Activated T-cell treated with anti-CD3 and anti-CD28 coated beads, Interleukin-2, amount 50 U/mL, for 24 hours (primary cell): ENCODE data around the gene MADD.

Experiments
- DNase-seq: peaks from one replicate; pipeline ENCODE4 v3.0.0-alpha.2; 2020
- H3K27ac Mint-ChIP-seq: 2 replicates; pipeline ENCODE4 v1.8.0; 2020; ENCODE audit warnings: mild to moderate bottlenecking, mixed read lengths
- H3K27me3 Mint-ChIP-seq: 2 replicates; pipeline ENCODE4 v1.8.0; 2020; ENCODE audit warnings: mixed read lengths
- H3K36me3 Mint-ChIP-seq: 2 replicates; pipeline ENCODE4 v1.8.0; 2020; ENCODE audit warnings: low read depth, mixed read lengths
- H3K4me1 Mint-ChIP-seq: 2 replicates; pipeline ENCODE4 v1.8.0; 2020; ENCODE audit warnings: low read depth, mixed read lengths
- H3K4me3 Mint-ChIP-seq: 2 replicates; pipeline ENCODE4 v1.8.0; 2020; ENCODE audit warnings: mild to moderate bottlenecking, moderate library complexity, mixed read lengths
- H3K9me3 Mint-ChIP-seq: 2 replicates; pipeline ENCODE4 v1.8.0; 2020; ENCODE audit warnings: mixed read lengths

Gene MADD

GRCh38 chr11:47340980-47341775 lies 71.2 kb downstream of the MADD start:
- H3K4me3 Mint-ChIP-seq, result no peak overlapping the region
- H3K9me3 Mint-ChIP-seq, result no peaks in the 10 kb centered on the region
- DNase-seq, result no peak
- H3K27me3 Mint-ChIP-seq, result no peaks in the 10 kb centered on the region
- no peaks in the 10 kb centered on the region for H3K36me3 Mint-ChIP-seq
- no peak overlapping the region for H3K27ac Mint-ChIP-seq
- H3K4me1 Mint-ChIP-seq, result no peaks in the 10 kb centered on the region

DNA sequence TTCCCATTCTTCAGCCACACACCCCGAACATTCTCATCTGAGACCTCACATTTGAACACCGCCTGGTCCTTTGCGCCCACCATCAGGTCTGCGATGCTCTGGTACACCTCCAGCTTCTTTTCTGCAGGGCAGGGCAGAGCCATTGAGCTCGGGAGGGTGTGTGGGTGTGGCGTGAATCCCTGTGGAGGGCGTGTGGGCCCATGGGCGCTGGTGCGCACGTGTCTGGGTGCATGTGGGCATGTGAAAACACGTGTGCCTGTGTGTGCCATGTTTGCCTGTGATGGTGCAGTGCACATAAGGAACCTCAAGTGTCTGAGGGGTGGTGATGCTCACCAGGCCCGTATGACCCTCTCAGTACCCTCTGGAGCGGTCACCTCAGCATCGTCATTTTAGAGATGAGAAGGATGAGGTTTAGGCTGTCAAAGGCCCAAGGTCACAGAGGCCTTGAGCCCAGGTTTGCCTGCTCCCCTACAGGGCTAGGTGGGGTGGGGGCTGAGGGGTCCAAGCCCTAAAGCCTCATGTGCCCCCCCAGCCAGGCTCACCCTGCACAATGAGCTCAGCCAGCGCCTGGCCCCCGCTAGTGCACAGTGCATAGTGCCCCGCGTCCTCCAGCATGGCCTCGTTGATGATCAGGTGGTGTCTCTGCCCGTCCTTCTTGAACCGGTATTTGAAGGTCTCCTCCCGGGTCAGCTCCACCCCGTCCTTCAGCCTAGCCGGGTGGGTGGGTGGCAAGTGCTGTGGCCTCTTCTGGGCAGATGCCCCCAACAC lies 72.3 kb downstream of the MADD start:
- Mint-ChIP-seq H3K9me3 (no peaks in the 10 kb centered on the region), H3K27ac (no peak overlapping the region), H3K4me1 (no peaks in the 10 kb centered on the region), H3K4me3 (no peak overlapping the region), H3K36me3 (no peaks in the 10 kb centered on the region), H3K27me3 (no peaks in the 10 kb centered on the region)
- no peak for DNase-seq

GRCh38 chr11:47342854-47343253 lies 72.9 kb downstream of the MADD start:
- Mint-ChIP-seq H3K36me3 (no peaks in the 10 kb centered on the region), H3K27me3 (no peaks in the 10 kb centered on the region), H3K4me3 (no peak overlapping the region), H3K27ac (no peak overlapping the region), H3K4me1 (no peaks in the 10 kb centered on the region), H3K9me3 (no peaks in the 10 kb centered on the region)
- no peak for DNase-seq

GRCh38 chr11:47345890-47346563 lies 76.1 kb downstream of the MADD start:
- no peak for DNase-seq
- H3K27me3 Mint-ChIP-seq, result no peaks in the 10 kb centered on the region
- no peak overlapping the region for H3K4me3 Mint-ChIP-seq
- no peaks in the 10 kb centered on the region for H3K9me3 Mint-ChIP-seq
- H3K27ac Mint-ChIP-seq, result no peak overlapping the region
- no peaks in the 10 kb centered on the region for H3K4me1 Mint-ChIP-seq
- H3K36me3 Mint-ChIP-seq, result no peaks in the 10 kb centered on the region

GRCh38 chr11:47347137-47347536 lies 77.2 kb downstream of the MADD start:
- Mint-ChIP-seq H3K4me3 (no peak overlapping the region), H3K27me3 (no peaks in the 10 kb centered on the region), H3K36me3 (no peaks in the 10 kb centered on the region), H3K9me3 (no peaks in the 10 kb centered on the region), H3K4me1 (no peaks in the 10 kb centered on the region), H3K27ac (no peak overlapping the region)
- no peak for DNase-seq

DNA sequence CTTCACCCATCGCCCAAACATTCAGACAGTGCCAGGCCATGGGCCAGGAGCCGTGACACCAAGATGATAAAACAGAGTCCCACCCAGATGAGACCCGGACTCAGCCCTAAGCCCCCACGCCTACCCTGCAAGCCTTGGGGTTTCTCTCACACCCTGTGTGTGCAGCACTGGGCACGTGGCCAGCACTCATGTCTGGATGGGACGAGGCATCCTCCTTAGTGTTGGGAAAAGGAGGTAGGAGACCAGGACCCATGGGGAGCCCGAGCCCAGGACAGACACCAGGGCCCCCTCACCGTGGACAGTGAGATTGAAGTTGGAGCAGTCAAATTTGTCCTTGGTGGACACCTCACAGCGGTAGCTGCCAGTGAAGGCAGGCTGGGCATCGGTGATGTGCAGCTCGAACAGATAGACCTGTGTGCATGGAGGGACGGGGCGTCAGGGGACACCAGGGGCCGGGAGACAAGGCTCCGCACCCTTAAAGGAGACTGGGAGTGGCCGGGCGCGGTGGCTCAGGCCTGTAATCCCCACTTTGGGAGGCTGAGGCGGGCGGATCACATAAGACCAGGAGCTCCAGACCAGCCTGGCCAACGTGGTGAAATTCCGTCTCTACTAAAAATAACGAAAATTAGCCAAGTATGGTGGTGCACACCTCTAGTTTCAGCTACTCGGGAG lies 78.3 kb downstream of the MADD start:
- Mint-ChIP-seq H3K36me3 (no peaks in the 10 kb centered on the region), H3K9me3 (no peaks in the 10 kb centered on the region), H3K27ac (no peak overlapping the region)

GRCh38 chr11:47348859-47349258 lies 78.9 kb downstream of the MADD start:
- no peak overlapping the region for H3K27ac Mint-ChIP-seq
- H3K4me3 Mint-ChIP-seq, result no peak overlapping the region
- H3K9me3 Mint-ChIP-seq, result no peaks in the 10 kb centered on the region
- H3K4me1 Mint-ChIP-seq, result no peaks in the 10 kb centered on the region
- no peak for DNase-seq
- no peaks in the 10 kb centered on the region for H3K36me3 Mint-ChIP-seq
- H3K27me3 Mint-ChIP-seq, result no peaks in the 10 kb centered on the region

More for the DNA sequence above, 78.3 kb downstream of the MADD start:
- DNase-seq, result no peak
- Mint-ChIP-seq H3K27me3 (no peaks in the 10 kb centered on the region), H3K4me1 (no peaks in the 10 kb centered on the region), H3K4me3 (no peak overlapping the region)

DNA sequence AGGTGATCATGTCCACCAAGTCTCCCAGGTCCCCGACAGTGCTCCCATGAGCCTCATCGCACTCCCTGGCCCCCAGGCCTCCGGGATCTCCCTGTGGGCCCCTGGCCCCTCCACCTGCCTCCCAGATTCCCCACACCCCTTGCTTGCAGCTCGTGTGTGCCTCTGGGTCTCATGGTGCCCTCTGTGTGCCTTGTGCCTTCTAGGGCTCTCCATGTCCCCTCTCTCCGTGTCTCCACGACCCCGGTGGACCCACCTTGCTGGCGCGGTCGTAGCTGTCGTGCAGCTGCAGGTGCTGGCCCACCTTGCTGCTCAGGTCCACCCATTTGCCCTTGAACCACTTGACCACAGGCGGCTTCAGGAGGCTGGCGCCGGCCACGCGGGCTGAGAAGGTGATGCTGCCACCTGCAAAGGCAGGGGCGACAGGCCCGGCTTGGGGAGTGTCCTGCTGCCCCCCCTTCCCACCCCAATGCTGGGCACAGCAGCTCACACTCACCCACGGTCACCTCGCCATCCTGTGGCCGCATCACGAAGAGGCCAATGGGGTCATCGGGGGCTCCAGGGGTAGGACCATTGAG lies 79.7 kb downstream of the MADD start:
- DNase-seq, result no peak
- no peaks in the 10 kb centered on the region for H3K36me3 Mint-ChIP-seq
- no peak overlapping the region for H3K4me3 Mint-ChIP-seq
- H3K27me3 Mint-ChIP-seq, result no peaks in the 10 kb centered on the region
- H3K4me1 Mint-ChIP-seq, result no peaks in the 10 kb centered on the region
- H3K27ac Mint-ChIP-seq, result no peak overlapping the region
- no peaks in the 10 kb centered on the region for H3K9me3 Mint-ChIP-seq

DNA sequence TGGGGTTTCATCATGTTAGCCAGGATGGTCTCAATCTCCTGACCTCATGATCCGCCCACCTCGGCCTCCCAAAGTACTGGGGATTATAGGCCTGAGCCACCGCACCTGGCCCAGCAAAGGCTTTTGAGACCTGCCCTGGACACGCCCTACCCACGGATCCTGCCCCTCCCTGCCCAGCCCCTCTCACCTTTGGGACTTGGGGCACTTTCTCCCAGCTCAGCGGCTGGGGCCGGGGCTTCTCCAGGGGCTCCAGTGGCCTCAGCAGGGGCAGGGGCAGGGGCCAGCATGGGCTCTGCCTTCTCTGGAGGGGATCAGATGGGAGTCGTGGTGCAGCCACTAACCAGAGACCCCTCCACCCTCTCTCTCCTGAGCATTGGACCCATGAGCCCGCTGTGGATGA lies 80.4 kb downstream of the MADD start:
- Mint-ChIP-seq H3K4me1 (no peaks in the 10 kb centered on the region), H3K4me3 (no peak overlapping the region), H3K27ac (no peak overlapping the region), H3K27me3 (no peaks in the 10 kb centered on the region), H3K36me3 (no peaks in the 10 kb centered on the region), H3K9me3 (no peaks in the 10 kb centered on the region)
- DNase-seq, result no peak

GRCh38 chr11:47351156-47352126 lies 81.5 kb downstream of the MADD start:
- H3K9me3 Mint-ChIP-seq, result no peaks in the 10 kb centered on the region
- no peak overlapping the region for H3K27ac Mint-ChIP-seq
- DNase-seq, result no peak
- H3K27me3 Mint-ChIP-seq, result no peaks in the 10 kb centered on the region
- H3K36me3 Mint-ChIP-seq, result no peaks in the 10 kb centered on the region
- no peak overlapping the region for H3K4me3 Mint-ChIP-seq
- no peaks in the 10 kb centered on the region for H3K4me1 Mint-ChIP-seq

- H3K4me1 Mint-ChIP-seq, result no peaks in the 10 kb centered on the region
- H3K27me3 Mint-ChIP-seq, result no peaks in the 10 kb centered on the region
- no peak within 1 kb of the TSS for H3K4me3 Mint-ChIP-seq
- no peaks in the 10 kb centered on the region for H3K36me3 Mint-ChIP-seq
- H3K9me3 Mint-ChIP-seq, result no peaks in the 10 kb centered on the region
- DNase-seq, result no peak
- no peak within 1 kb of the TSS for H3K27ac Mint-ChIP-seq
These were observed 82.6 kb downstream of the MADD start, which contains the start of gene MYBPC3 for GRCh38 chr11:47352556-47352955. Gene MYBPC3, minus strand, starts transcription at chr11:47352702. Its CDS starts 55 bp downstream, at chr11:47352647.

- H3K4me1 Mint-ChIP-seq, result peaks cover under 1% of the 10 kb centered on the region
- no peak overlapping the region for H3K27ac Mint-ChIP-seq
- no peaks in the 10 kb centered on the region for H3K36me3 Mint-ChIP-seq
- no peaks in the 10 kb centered on the region for H3K27me3 Mint-ChIP-seq
- no peak overlapping the region for H3K4me3 Mint-ChIP-seq
- H3K9me3 Mint-ChIP-seq, result no peaks in the 10 kb centered on the region
- no peak for DNase-seq
These were observed 84.2 kb downstream of the MADD start for GRCh38 chr11:47353978-47354774.

DNA sequence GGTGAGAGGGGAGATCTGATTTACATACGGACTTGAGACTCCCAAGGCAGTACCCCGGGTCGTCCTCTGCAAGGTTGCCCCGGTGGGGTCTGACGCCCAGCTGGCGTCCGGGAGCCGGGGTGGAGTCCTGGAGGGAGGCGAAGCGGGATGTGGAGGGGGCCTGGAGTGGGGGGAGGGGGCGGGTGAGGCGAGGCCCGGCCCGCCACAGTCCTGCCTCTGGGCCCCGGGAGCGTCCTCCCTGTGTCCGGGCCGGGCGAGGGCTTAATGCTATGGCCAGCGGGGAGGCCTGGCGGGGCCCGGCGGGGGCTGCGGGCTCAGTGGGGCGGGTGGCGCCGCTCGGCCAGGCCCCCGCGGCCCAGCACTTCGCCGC lies 85.0 kb downstream of the MADD start:
- DNase-seq, result no peak
- H3K36me3 Mint-ChIP-seq, result no peaks in the 10 kb centered on the region
- no peak overlapping the region for H3K4me3 Mint-ChIP-seq
- no peaks in the 10 kb centered on the region for H3K27me3 Mint-ChIP-seq
- H3K27ac Mint-ChIP-seq, result no peak overlapping the region
- H3K4me1 Mint-ChIP-seq, result peaks cover 8% of the 10 kb centered on the region
- no peaks in the 10 kb centered on the region for H3K9me3 Mint-ChIP-seq
